NK-92 (cell line): ENCODE results near the gene TMEM169.
"Not testable (repeated sequence)": the region's sequence is repeated elsewhere in the genome, so short reads cannot be mapped to it uniquely, and the experiment has no call there.

Source experiments
- DNase-seq: peaks from one replicate; lab custom pipeline; 2025; ENCODE audit not compliant: unreplicated experiment; lab: John Stamatoyannopoulos, UW

Gene TMEM169

GRCh38 chr2:216071111-216071851 is 10.4 kb upstream of the TMEM169 start:
- DNase-seq, result no peak

DNA sequence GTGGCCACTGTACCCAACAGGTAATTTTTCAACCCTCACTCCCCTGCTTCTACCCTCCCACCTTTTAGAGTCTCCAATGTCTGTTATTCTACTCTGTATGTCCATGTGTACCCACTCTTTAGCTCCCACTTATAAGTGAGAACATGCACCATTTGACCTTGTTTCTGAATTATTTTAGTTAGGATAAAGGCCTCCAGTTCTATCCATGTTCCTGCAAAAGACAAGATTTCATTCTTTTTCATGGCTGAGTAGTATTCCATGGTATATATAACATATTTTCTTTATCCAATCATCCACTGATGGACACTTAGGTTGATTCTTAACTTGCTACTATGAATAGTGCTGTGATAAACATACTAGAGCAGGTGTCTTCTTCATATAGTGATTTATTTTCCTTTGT is 9.2 kb upstream of the TMEM169 start:
- DNase-seq, result no peak

GRCh38 chr2:216073773-216074172 is 7.9 kb upstream of the TMEM169 start:
- no peak for DNase-seq

GRCh38 chr2:216074380-216074779 is 7.3 kb upstream of the TMEM169 start:
- DNase-seq, result no peak

GRCh38 chr2:216074794-216075193 is 6.9 kb upstream of the TMEM169 start:
- no peak for DNase-seq

GRCh38 chr2:216075510-216076485 is 5.9 kb upstream of the TMEM169 start:
- DNase-seq, result no peak

DNA sequence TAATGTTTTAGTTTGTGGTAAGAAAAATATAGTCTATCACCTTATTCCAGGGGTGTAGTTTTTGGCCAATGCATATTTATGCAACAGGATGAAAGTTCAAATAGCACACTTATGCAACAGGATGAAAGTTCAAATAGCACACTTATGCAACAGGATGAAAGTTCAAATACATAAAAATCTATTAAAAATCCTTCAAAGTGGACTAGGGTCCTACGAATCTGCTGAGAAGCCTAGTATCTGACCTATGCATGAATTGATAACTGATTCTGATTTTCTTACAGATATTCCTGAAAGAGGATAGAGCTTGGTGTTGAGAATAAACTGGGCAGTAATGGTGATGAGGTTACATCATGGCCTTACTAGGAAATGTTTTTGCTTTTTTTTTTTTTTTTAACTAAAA is 2.9 kb upstream of the TMEM169 start:
- DNase-seq, result no peak

- not testable (repeated sequence) for DNase-seq
Measured at GRCh38 chr2:216080048-216080447, 1.7 kb upstream of the TMEM169 start.

DNA sequence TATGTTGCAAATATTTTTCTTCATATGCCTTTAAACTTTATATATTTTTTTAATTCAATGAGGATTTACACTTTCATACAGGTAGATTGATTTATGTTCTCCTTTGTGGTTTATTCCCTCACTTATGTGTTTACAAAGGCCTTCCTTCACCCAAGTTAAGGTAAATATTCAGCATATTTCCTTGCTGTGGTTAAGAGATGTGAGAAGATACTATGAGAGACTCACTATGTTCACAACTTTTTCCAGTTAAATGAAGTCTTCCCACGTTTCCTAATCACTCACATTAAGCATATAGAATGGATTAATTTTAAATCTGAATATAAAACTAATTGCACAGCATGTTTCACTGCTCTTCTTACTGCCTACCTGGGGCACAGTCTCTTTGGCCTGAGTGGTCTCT is 707 bp upstream of the TMEM169 start:
- no peak for DNase-seq

- DNase-seq, result no peak
Measured at GRCh38 chr2:216082117-216082711, 495 bp downstream of the TMEM169 start.

GRCh38 chr2:216082805-216083204 is 1.1 kb downstream of the TMEM169 start:
- DNase-seq, result no peak

DNA sequence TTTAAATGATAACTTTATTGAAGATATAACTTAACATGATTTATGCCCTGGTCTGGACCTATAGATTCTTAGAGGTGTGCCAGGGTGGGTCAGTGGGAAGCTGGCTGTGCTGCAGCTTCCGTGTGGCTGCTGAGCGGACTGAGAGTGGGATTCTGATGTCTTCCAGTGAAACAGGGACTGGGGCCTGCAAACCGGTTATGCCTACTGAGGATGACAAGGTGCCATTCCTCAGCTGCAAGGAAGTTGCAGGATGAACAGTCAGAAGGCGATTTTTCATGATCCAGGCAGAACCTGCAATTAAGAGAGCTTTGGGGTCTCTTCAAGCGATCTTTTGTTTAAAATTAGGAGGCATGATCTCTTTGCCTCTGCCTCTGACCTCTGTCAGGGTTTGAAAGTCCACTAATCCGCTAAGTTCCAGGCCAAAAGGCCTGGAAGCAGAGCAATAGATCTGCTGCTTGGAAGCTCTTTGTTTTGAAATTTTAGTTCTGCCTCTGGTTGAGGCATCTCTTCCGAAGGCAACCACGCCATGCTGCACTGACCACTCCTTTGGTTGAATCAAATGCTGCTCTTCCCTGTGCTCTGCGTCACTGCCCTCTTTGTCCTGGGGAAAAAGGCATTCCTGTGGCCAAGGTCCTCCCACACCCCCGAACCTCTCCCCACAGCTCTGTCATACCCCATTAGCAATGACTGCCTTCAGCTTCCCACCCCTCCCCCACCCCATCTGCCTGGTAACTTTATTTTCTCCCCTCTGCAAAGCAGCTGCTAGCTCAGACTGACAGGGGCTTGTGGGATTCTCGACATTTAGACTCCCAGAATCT is 2.0 kb downstream of the TMEM169 start:
- DNase-seq, result no peak

GRCh38 chr2:216084547-216084946 is 2.8 kb downstream of the TMEM169 start:
- DNase-seq, result no peak

- DNase-seq, result no peak
Measured at GRCh38 chr2:216086207-216086893, 4.6 kb downstream of the TMEM169 start.

- DNase-seq, result no peak
Measured at GRCh38 chr2:216090369-216090786, 8.7 kb downstream of the TMEM169 start.

GRCh38 chr2:216092646-216093045 is 10.9 kb downstream of the TMEM169 start:
- no peak for DNase-seq

GRCh38 chr2:216094701-216095100 is 13.0 kb downstream of the TMEM169 start:
- no peak for DNase-seq

- DNase-seq, result no peak
Measured at GRCh38 chr2:216098421-216099334, 17.0 kb downstream of the TMEM169 start.

GRCh38 chr2:216101109-216101508 is 19.4 kb downstream of the TMEM169 start:
- no peak for DNase-seq
